ENCODE results near the gene PLA2G4D. TPM values are rescaled to one million over a fixed set of nuclear protein-coding genes. Genes with fewer than 3 reads are reported as not detected.

Gene PLA2G4D
- total and polyA plus RNA-seq, 12 donors = not detected

DNA sequence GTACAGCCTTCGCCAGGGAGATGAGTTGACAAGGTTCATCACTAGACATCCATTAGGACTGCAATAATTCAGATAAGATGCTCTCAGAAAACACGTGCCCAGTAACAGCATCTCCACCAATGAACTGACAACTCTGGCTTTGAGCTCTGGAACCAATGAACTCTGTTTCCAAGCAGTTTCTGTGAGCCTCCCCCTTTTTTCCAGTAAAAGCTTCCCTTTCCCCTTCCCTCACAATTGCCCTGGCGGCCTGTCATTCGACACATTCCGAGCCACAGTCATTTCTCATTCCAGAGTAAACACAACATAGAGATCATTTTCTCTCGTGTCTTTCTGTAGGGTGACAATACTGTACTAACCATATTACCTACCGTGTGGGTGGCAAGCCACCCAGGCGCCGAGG, 3.6 kb downstream of the PLA2G4D start:
- no peak for ATAC-seq
- 84 to 90% methylated on average over 9 of the region's 9 CpGs for WGBS, 2 donors
- no peaks in the 10 kb centered on the region for H3K27me3 ChIP-seq
- TF ChIP-seq, protein P1, sequence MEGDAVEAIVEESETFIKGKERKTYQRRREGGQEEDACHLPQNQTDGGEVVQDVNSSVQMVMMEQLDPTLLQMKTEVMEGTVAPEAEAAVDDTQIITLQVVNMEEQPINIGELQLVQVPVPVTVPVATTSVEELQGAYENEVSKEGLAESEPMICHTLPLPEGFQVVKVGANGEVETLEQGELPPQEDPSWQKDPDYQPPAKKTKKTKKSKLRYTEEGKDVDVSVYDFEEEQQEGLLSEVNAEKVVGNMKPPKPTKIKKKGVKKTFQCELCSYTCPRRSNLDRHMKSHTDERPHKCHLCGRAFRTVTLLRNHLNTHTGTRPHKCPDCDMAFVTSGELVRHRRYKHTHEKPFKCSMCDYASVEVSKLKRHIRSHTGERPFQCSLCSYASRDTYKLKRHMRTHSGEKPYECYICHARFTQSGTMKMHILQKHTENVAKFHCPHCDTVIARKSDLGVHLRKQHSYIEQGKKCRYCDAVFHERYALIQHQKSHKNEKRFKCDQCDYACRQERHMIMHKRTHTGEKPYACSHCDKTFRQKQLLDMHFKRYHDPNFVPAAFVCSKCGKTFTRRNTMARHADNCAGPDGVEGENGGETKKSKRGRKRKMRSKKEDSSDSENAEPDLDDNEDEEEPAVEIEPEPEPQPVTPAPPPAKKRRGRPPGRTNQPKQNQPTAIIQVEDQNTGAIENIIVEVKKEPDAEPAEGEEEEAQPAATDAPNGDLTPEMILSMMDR (IDR thresholded peaks at IDR 0.05) = no peak
- H3K9me3 ChIP-seq = no peaks in the 10 kb centered on the region
- DNase-seq = no peak
- H3K4me3 ChIP-seq = no peak overlapping the region
- no peaks in the 10 kb centered on the region for H3K36me3 ChIP-seq
- intact Hi-C loops (cut with DNase I) = no loop called here
- H3K4me1 ChIP-seq = peaks cover 0 to 14% (median 2%) of the 10 kb centered on the region in 9 donors
- no peak overlapping the region for H3K27ac ChIP-seq

DNA sequence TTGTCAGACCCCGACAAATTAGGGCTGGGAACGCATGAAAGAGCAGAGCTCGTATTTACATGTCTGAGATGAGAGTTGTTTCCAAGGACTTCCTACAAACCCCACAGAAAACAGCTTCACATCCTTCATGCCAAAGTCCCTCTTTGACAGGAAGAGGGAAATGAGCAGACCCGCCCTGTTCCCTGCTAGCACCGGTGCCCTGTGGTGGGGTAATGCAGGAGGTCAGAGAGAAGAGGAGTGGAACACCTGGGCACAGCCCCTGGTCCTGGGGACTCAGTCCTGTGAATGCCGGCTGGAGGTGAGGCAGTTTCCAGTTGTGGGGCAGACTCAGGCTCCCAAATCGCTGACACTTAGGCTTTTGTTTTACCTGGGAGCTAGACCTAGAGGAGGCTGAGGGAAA, 4.0 kb downstream of the PLA2G4D start:
- WGBS, 2 donors = 55 to 68% methylated on average over 7 of the region's 7 CpGs
- peaks cover 0 to 14% (median 2%) of the 10 kb centered on the region in 9 donors for H3K4me1 ChIP-seq
- H3K4me3 ChIP-seq = no peak overlapping the region
- no peaks in the 10 kb centered on the region for H3K36me3 ChIP-seq
- no peaks in the 10 kb centered on the region for H3K27me3 ChIP-seq
- ATAC-seq (no peak), DNase-seq (no peak)
- H3K27ac ChIP-seq = no peak overlapping the region
- TF ChIP-seq, protein P1 (IDR thresholded peaks at IDR 0.05) = no peak
- intact Hi-C loops (cut with DNase I) = no loop called here
- no peaks in the 10 kb centered on the region for H3K9me3 ChIP-seq

DNA sequence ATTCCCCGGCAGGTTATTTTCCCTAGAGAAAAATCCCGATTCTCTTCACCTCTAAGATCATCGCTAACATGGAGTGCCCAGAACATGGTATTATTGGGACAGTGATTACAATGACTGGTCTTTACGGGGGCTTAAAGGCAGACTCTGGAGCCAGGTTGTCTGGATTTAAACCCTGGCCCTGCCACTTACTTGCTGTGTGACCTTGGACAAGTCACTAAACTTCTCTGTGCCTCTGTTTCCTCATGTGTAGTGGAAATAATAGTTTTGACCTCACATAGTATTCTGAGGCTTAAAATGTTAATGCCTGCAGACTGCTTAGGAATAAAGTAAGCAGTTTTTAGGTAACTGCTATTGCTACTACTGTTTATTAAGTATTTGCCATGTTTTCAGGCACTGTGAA, 4.4 kb downstream of the PLA2G4D start:
- intact Hi-C loops (cut with DNase I) = no loop called here

DNA sequence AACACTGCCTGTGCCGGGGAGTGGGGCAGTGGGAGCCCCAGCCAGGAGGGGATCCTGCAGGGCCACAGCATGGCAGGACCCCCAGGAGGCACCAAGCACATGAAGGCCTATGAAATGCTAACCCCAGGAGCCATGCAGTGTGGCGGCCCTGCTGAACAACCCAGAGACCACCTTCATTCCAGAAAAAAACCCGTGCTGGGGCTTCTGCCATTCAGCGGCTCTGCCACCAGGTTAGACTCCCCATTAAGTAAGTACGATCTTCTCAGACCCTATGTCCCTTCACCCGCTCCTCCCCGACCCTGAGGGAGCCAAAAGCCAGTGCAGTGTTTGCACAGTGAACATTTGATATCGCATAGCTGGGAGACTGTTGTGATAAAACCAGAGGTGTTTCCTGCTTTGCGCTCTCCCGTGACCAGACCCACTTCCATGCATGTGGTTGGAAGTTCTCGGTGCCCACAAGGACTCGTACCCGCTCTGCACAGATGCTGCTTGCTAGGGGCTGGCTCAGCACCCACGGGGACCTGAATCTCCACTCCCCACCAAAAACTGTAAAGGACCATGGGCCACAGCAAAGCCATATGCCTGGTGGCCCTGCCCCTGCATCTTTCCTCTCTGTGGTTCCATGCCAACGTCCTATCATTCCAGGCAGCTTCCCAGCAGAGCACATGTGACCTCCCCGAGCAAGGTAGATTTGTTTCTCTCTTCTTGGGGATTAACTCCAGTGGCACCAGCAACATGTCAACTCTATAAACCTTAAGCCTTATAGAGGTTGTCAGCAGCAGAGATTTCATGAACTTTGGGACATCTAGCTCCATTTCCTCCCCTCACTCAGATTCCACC, 5.3 kb downstream of the PLA2G4D start:
- Histone ChIP-seq H3K27ac (no peak overlapping the region), H3K36me3 (no peaks in the 10 kb centered on the region), H3K27me3 (peaks cover 0 to 10% (median 5%) of the 10 kb centered on the region in 7 donors), H3K4me1 (peaks cover 0 to 21% (median 3%) of the 10 kb centered on the region in 9 donors), H3K9me3 (no peaks in the 10 kb centered on the region), H3K4me3 (no peak overlapping the region)
- DNase-seq (no peak), ATAC-seq (no peak)
- 61 to 64% methylated on average over 16 of the region's 16 CpGs for WGBS, 2 donors
- intact Hi-C loops (cut with DNase I) = no loop called here
- TF ChIP-seq, protein P1 (IDR thresholded peaks at IDR 0.05) = no peak

More for the DNA sequence above, 4.4 kb downstream of the PLA2G4D start:
- Histone ChIP-seq H3K36me3 (no peaks in the 10 kb centered on the region), H3K27me3 (peaks cover 0 to 3% (median 0%) of the 10 kb centered on the region in 7 donors), H3K9me3 (no peaks in the 10 kb centered on the region), H3K4me3 (no peak overlapping the region), H3K27ac (no peak overlapping the region), H3K4me1 (peaks cover 0 to 14% (median 2%) of the 10 kb centered on the region in 9 donors)
- ATAC-seq = no peak
- DNase-seq = no peak
- TF ChIP-seq, protein P1 (IDR thresholded peaks at IDR 0.05) = no peak
- WGBS, 2 donors = 95 to 97% methylated on average over 4 of the region's 4 CpGs

All from heart right ventricle (tissue), 16 donors.